Activated naive CD4-positive, alpha-beta T cell treated with anti-CD3 and anti-CD28 coated beads, Interleukin-2, amount 10 ng/mL, durations not matched to agents 7 days and 5 days (primary cell): ENCODE data around the gene PLEKHG4B.
"Not testable (repeated sequence)": the region's sequence is repeated elsewhere in the genome, so short reads cannot be mapped to it uniquely, and the experiment has no call there.

Source experiments
- CTCF ChIA-PET: fragments of 350-600 bp; sonication (Branson Sonifier 250); formaldehyde crosslinking; loops from one replicate; lab custom pipeline; 2021; ENCODE audit warnings: antibody characterized with exemption; lab: Charles Lee
- DNase-seq: peaks from one replicate; pipeline ENCODE4 v3.0.0-alpha.2; 2020
- H3K27ac Mint-ChIP-seq: one replicate; pipeline ENCODE4 v1.8.0; 2021; ENCODE audit warnings: mild to moderate bottlenecking, moderate library complexity, mixed read lengths
- H3K27me3 Mint-ChIP-seq: one replicate; pipeline ENCODE4 v1.8.0; 2021; ENCODE audit warnings: mild to moderate bottlenecking, mixed read lengths
- H3K36me3 Mint-ChIP-seq: one replicate; pipeline ENCODE4 v1.8.0; 2021; ENCODE audit warnings: mixed read lengths
- H3K4me1 Mint-ChIP-seq: one replicate; pipeline ENCODE4 v1.8.0; 2021; ENCODE audit warnings: mixed read lengths
- H3K4me3 Mint-ChIP-seq: one replicate; pipeline ENCODE4 v1.8.0; 2021; ENCODE audit warnings: mild to moderate bottlenecking, moderate library complexity, mixed read lengths
- H3K9me3 Mint-ChIP-seq: one replicate; pipeline ENCODE4 v1.8.0; 2021; ENCODE audit warnings: mixed read lengths

Gene PLEKHG4B

GRCh38 chr5:234450-234849 lies 142.5 kb downstream of the PLEKHG4B start:
- H3K27me3 Mint-ChIP-seq: no peaks in the 10 kb centered on the region
- no peaks in the 10 kb centered on the region for H3K4me1 Mint-ChIP-seq
- no peak for DNase-seq
- peaks cover 44% of the 10 kb centered on the region for H3K36me3 Mint-ChIP-seq
- H3K27ac Mint-ChIP-seq: no peak overlapping the region
- no peak overlapping the region for H3K4me3 Mint-ChIP-seq
- CTCF ChIA-PET: interaction anchor here (1.5 kb wide), 1 partner anchor 46 kb away, joined by 4 read pairs; no protein-coding TSS in a partner anchor
- no peaks in the 10 kb centered on the region for H3K9me3 Mint-ChIP-seq

GRCh38 chr5:235527-235926 lies 143.6 kb downstream of the PLEKHG4B start:
- not testable (repeated sequence) for H3K27me3 Mint-ChIP-seq, H3K9me3 Mint-ChIP-seq, DNase-seq, H3K4me1 Mint-ChIP-seq, H3K27ac Mint-ChIP-seq, H3K4me3 Mint-ChIP-seq
- H3K36me3 Mint-ChIP-seq: peaks cover 48% of the 10 kb centered on the region
- CTCF ChIA-PET: interaction anchor here (1.1 to 1.5 kb wide), 2 partner anchors 16 to 47 kb away, joined by 3 to 4 read pairs; no protein-coding TSS in a partner anchor

GRCh38 chr5:237931-238330 lies 146.0 kb downstream of the PLEKHG4B start:
- H3K4me1 Mint-ChIP-seq, H3K9me3 Mint-ChIP-seq, DNase-seq, CTCF ChIA-PET, H3K4me3 Mint-ChIP-seq, H3K27ac Mint-ChIP-seq, H3K27me3 Mint-ChIP-seq: not testable (repeated sequence)
- peaks cover 55% of the 10 kb centered on the region for H3K36me3 Mint-ChIP-seq
